NCI-H1417 (cell line): ENCODE data around the gene GIN1.

ENCODE experiments used
- DNase-seq, 3 experiments: peaks; one replicate each; lab custom pipeline; 2025; lab: John Stamatoyannopoulos, UW

Gene GIN1

GRCh38 chr5:103036601-103037000 is 83.3 kb downstream of the GIN1 start:
- no peak for DNase-seq
